Measurements from ENCODE around the gene TMEM217. TPM values are rescaled to one million over a fixed set of nuclear protein-coding genes. Genes with fewer than 3 reads are reported as not detected.
A peak's percentile ranks its signal among the peaks of the same experiment; 100 is the strongest.

Gene TMEM217
- polyA plus RNA-seq, 1 of the 3 experiments (the other 2 are of a cell fraction), result 1.5 TPM

GRCh38 chr6:37239950-37240713 is 17.8 kb downstream of the TMEM217 start (continued):
- peak; percentile 51; the same call in 1 of the 2 replicates for TF ChIP-seq MEF2A (IDR thresholded peaks at IDR 0.05; ENCODE audit: borderline replicate concordance, low read depth)
- TF ChIP-seq MXI1 (IDR thresholded peaks at IDR 0.05; ENCODE audit: low read depth, low read length), result no peak
- TF ChIP-seq GABPA (IDR thresholded peaks at IDR 0.05; ENCODE audit: low read depth), result no peak
- TF ChIP-seq JUND (IDR thresholded peaks at IDR 0.05), result peak; percentile 69
- TF ChIP-seq YY1 (IDR thresholded peaks at IDR 0.05; ENCODE audit: low read depth), result peak; percentile 75; the same call in 1 of the 2 replicates
- TF ChIP-seq, protein P1, sequence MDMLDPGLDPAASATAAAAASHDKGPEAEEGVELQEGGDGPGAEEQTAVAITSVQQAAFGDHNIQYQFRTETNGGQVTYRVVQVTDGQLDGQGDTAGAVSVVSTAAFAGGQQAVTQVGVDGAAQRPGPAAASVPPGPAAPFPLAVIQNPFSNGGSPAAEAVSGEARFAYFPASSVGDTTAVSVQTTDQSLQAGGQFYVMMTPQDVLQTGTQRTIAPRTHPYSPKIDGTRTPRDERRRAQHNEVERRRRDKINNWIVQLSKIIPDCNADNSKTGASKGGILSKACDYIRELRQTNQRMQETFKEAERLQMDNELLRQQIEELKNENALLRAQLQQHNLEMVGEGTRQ (IDR thresholded peaks at IDR 0.05; ENCODE audit: borderline replicate concordance, low read depth, low read length), result no peak
- TF ChIP-seq ELF1 (IDR thresholded peaks at IDR 0.05), result no peak
- TF ChIP-seq EP300 (IDR thresholded peaks at IDR 0.05; ENCODE audit: borderline replicate concordance in 1 of 2, low read depth in 1 of 2, low read length in 1 of 2), result peak in 1 of 2 experiments; percentile 86; a peak in 2 of 4 replicates
- TF ChIP-seq, protein P2, sequence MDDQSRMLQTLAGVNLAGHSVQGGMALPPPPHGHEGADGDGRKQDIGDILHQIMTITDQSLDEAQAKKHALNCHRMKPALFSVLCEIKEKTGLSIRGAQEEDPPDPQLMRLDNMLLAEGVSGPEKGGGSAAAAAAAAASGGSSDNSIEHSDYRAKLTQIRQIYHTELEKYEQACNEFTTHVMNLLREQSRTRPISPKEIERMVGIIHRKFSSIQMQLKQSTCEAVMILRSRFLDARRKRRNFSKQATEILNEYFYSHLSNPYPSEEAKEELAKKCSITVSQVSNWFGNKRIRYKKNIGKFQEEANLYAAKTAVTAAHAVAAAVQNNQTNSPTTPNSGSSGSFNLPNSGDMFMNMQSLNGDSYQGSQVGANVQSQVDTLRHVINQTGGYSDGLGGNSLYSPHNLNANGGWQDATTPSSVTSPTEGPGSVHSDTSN (IDR thresholded peaks at IDR 0.05), result peak; percentile 72
- TF ChIP-seq MAX (IDR thresholded peaks at IDR 0.05; ENCODE audit: low read depth), result peak; percentile 51; the same call in 1 of the 2 replicates

DNA sequence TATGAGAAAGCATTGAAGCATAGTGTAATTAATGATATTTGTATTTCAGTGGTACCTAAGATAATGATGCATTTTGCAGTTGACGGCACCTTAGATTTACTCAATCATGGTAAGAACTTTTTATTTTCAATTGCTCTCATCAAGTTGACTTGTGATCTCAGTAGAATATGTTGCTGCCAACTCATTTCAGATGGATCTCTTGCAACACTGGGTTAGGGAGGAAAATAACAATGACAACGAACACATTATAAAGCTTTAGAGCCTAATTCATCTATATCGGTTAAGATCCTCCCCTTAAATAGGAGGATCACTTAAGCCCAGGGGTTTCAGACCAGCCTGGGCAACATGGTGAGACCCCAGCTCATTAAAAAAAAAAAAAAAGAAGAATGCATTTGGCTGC is 18.4 kb downstream of the TMEM217 start:
- Histone ChIP-seq H3K9me3 (no peaks in the 10 kb centered on the region), H3K36me3 (replicated peaks in 1 of 2; ENCODE audit: control insufficient read depth in 1 of 2, insufficient read depth in 2 of 2, low read length in 1 of 2) (no peaks in the 10 kb centered on the region), H3K4me1 (ENCODE audit: control insufficient read depth in 1 of 2, insufficient read depth in 2 of 2, low read depth in 1 of 2, low read length in 1 of 2) (peaks cover 17 to 25% of the 10 kb centered on the region in 2 experiments), H3F3A (replicated peaks; ENCODE audit: insufficient read depth) (peaks cover 60% of the 10 kb centered on the region), H2AFZ (ENCODE audit: low read depth) (no peak overlapping the region), H3K27ac (ENCODE audit: low read depth in 2 of 2, low read length in 1 of 2) (peak overlapping the region; percentile 61 to 100; a peak in 3 of 4 replicates), H3K9me2 (no peaks in the 10 kb centered on the region), H3K27me3 (ENCODE audit: insufficient read depth) (no peaks in the 10 kb centered on the region), H3K4me2 (no peak overlapping the region), H3K4me3 (ENCODE audit: low read depth in 2 of 2, low read length in 1 of 2) (no peak overlapping the region), H4K20me1 (ENCODE audit: insufficient read depth) (no peaks in the 10 kb centered on the region), H3K9ac (peak overlapping the region; percentile 42; the same call in 1 of the 2 replicates), H3K79me2 (ENCODE audit: insufficient read depth) (no peaks in the 10 kb centered on the region)
- TF ChIP-seq IRF3 (IDR thresholded peaks at IDR 0.05; ENCODE audit: low read depth, low read length) (no peak), REST (IDR thresholded peaks at IDR 0.05; ENCODE audit: low read depth, low read length) (no peak), YY1 (IDR thresholded peaks at IDR 0.05; ENCODE audit: low read depth) (no peak), EP300 (IDR thresholded peaks at IDR 0.05; ENCODE audit: borderline replicate concordance in 1 of 2, low read depth in 1 of 2, low read length in 1 of 2) (no peak), RAD21 (IDR thresholded peaks at IDR 0.05; ENCODE audit: low read length) (no peak), RCOR1 (IDR thresholded peaks at IDR 0.05; ENCODE audit: low read length) (no peak), NFIC (IDR thresholded peaks at IDR 0.05; ENCODE audit: borderline replicate concordance) (no peak)
- no peak for DNase-seq
- ChIA-PET CTCF (interaction anchor here (0.9 kb wide), 1 partner anchor 25 kb away, joined by 3 read pairs; no protein-coding TSS in a partner anchor), POLR2A (no interaction called here)
- 88% methylated on average over 3 of the region's 3 CpGs for WGBS (ENCODE audit: low lambda C conversion rate)

Data from SK-N-SH (cell line).